NCI-H146 (cell line): Measurements from ENCODE around the gene PMS2.
"Not testable (repeated sequence)": the region's sequence is repeated elsewhere in the genome, so short reads cannot be mapped to it uniquely, and the experiment has no call there.

Experiments used
- DNase-seq: peaks from one replicate; lab custom pipeline; 2025; lab: John Stamatoyannopoulos, UW

Gene PMS2

DNA sequence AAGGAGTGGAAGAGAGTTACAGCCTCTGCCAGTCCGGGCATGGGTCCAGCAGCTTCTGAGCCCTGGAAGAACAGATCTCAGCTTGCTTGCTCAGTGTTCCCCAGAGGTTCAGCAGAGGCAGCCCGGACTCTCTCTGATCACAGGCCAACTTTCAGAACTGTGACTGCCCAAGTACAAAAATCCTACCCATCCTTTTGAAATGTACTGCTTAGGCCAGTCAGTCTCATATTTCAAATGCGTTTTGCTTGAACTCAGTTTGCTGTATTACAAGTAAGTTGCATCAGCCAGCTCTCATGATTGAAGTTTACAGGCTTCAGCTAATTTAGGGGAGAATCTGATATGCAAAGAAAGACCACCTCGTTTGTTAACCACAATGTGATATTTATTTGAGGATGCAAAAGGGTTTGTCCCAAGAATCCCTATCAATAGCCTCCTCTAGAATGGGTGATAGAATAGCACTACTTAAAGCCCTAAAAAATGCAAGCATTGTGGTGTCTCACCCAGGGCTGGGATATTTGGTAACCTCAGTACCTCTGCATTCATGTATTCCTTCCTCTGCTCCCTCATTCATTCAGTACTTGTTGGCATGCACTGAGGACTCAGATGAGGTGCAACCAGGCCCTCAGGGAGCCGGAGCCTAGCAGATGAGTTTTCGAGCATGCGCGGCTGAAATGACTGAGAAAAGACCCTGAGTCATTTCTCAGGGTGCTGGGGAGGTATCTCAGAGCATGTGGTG is 7.2 kb upstream of the PMS2 start:
- DNase-seq: no peak

DNA sequence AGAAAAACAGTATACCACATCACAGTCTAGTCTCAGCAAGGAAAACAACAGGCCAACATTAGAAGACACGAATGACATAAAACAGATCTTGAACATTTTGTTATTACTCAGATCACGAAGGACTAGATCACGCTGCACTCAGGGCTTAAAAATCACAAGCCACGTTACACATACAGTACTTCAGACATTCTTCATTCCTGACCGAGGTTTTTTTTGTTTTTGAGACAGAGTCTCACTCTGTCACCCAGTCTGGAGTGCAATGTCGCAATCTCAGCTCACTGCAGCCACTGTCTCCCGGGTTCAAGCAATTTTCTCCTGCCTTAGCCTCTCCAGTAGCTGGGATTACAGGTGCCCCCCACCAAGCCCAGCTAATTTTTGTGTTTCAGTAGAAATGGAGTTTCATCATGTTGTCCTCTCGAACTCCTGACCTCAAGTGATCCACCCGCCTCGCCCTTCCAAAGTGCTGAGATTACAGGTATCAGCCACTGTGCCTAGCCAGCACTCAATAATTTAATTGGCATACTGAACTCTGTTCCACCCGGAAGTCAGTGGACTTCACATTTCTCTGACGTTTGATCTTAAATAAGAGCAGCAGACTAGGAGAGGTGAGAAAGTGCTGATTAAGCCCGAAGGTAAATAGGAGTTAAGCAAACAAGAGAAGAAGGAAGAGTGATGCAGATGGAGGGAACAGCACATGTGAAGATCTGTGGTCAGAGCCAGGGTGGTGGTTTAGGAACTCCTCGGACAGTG is 3.7 kb upstream of the PMS2 start:
- no peak for DNase-seq

DNA sequence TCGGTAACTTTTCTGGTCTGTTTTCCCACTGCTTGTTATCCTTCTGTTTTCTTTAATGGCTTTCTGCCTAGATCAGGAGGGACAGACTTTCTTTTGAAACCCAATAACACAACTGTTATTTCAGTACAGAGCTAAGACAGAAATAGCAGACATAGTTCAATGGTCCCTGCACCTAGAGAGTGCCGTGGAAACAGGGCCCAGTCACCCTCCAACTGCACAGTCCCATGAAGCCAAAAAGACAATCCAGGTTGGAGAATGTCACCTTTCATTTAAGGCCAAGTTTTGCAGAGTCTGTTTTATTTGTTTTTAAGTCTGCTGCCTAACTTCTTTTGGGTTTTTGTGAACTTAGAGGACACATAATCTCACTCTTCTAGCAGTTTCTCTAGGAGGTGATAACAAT is 2.7 kb upstream of the PMS2 start:
- no peak for DNase-seq

DNA sequence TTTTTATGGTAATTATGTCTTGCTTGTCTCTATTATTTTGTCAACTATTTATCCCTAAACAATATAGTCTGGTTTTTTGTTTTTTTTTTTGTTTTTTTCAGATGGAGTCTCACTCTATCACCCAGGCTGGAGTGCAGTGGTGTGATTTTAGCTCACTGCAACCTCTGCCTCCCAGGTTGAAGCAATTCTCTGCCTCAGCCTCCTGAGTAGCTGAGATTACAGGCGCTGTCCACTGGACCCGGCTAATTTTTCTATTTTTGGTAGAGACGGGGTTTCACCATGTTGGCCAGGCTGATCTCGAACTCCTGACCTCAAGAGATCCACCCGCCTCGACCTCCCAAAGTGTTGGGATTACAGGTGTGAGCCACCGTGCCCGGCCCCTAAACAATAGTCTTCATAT is 1.5 kb upstream of the PMS2 start:
- DNase-seq: not testable (repeated sequence)

DNA sequence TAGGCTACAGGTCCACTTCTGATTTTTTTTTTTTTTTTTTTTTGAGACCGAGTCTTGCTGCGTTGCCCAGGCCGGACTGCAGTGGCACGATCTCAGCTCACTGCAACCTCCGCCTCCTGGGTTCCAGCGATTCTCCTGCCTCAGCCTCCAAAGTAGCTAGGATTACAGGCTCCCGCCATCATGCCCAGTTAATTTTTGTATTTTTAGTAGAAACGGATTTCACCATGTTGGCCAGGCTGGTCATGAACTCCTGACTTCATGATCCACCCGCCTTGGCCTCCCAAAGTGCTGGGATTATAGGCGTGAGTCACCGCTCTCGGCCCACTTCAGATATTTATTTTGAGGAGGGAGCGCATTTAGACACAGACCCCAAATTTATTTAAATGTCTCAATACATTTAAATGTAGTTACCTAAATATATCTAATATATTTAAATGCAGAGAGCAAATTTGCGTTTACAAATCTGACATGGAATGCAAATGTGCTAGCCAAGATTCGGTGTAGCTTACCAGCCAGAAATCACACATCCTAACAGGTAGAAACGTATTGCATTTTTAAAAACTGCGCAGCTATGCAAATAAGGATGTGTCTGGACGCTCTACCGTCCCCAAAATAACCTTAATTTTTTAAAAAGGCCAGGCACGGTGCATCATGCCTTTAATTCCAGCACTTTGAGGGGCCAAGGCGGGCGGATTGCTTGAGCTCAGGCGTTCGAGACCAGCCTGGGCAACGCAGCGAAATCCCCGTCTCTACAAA is 836 bp downstream of the PMS2 start:
- DNase-seq: not testable (repeated sequence)

DNA sequence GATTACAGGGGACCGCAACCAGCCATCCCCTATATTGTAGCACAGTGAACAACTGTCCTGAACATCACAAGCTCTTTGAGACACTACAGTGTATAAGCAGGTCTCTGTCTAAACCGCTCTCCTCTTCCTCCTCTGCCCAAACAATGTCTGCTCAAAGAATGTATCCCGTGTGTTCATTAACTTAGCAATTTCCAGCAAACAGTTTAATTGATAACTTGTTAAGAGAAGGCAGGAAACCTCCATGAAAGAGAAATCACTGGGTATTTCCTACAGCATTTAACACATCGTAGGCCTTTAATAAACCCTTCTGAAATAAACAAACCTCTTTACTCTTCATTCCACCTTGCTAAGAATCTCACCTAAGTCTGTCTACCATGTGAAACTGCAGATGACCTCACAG is 1.5 kb downstream of the PMS2 start:
- no peak for DNase-seq

DNA sequence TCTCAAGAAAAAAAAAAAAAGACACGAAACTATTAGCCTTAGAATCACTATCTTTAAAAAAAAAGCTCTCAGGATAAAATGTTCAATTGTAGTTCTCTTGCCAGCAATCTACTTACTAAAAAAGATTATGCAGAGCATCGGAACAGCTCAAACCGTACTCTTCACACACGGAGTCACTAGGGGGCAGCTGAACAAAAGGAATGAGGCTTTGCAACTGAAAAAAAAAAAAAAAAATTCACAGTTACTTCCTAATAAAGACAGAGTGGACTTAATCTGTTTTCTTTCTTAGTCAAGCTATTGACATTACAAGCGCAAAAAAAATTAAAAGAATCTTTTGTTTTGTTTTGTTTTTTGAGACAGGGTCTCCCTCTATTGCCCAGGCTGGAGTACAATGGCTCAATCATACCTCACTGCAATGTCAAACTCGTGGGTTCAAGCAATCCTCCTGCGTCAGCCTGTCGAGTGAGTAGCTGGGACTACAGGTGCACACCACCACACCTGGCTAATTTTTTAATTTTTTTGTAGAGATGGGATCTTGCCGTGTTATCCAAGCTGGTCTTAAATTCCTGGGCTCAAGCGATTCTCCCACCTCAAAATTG is 11.5 kb downstream of the PMS2 start:
- peak; percentile 62 for DNase-seq

DNA sequence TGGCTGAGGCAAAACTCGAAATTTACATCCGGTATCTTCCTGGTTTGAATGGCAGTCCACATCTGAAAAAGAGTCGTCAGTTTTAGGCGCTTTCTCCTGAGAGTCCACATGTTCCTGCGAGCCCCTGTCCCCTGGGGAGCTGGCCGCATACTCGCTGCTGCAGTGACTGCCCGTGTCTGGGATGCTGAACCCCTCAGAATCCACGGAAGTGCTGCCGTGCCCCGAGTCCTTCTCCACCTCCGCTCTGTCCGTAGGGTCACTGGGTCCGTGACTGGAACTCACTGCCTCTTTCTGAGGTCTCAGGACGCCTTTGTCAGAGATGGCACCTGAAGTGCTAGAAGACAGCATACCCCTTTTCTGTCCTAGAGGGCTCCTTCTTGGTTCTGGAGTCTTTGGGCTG is 21.8 kb downstream of the PMS2 start:
- not testable (repeated sequence) for DNase-seq

DNA sequence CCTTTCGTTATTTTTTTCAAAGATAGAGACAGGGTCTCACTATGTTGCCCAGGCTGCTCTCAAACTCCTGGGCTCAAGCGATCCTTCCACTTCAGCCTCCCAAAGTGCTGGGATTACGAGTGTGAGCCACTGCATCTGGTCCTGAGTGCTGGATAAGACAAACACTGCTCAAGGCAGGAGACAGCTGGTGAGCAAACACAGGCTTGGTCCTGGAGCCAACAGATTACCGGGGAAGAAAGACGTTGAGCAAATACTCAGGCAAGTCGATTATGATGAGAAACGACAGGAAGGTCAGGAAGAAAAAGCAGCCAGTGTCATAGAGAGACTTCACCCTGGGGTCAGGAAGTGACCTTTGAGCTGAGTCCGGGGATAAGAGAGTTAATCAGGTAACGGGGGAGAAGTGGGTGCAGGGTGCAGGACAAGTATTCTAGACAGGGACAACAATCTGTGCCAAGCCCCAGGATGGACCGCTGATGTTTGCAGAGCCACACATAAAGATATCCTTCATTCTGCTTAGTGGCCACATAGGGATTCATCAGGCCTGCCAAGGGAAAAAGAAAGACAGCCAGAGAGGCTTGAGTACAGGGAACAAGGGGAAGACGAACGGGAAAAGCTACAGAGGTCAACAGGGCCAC is 29.1 kb downstream of the PMS2 start:
- not testable (repeated sequence) for DNase-seq

DNA sequence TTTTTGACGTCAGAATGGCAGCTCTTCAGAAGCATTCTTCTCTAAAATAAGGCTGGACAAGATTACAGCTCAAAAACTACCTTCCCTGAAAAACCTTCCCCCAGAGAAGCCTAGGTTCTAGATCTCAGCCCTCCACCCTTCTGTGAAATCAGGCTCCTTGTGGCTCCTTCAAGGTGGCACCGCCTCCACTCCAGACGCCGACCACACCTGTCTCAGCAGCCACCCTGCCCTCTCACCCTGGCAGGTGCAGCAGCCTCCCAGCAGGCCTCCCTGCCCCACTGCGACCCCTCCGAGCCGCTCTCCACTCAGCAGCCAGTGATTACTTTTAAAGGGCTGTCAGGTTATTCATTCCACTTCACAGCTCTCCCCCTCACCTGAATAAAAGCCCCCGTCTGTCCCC is 35.3 kb downstream of the PMS2 start:
- not testable (repeated sequence) for DNase-seq

DNA sequence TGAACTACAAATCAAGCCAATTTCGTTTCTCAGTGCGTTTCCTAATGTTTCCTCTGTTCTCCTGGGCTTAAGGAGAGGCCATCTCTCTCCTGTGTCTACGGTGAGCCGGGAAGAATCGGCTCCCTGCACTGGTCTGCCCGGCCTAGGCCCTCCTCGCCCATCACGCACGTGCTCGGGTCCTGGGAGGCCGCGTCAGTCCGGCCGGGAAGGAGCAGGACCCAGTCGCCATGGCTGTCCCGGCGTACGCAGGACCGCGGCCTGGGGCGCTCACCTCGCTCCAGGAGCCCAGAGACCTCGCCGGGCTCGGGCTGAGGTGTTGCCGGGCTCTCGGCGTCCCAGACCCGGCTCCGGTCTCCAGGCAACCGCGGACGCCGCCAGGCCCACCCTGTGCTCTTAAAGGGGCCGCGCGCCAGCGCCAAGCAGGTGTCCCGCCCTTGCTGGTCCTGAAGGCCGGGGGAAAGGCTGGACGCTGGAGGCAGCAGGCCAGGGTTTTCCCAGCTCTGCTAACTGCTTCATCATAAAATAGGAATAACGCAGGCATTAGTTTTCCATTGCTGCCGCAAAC is 38.4 kb downstream of the PMS2 start, which contains the start of gene RSPH10B:
Gene RSPH10B (minus strand): TSS at position 343 of the 565 bp plus-strand sequence. CDS start 3,573 bp downstream, outside the sequence.
- not testable (repeated sequence) for DNase-seq

DNA sequence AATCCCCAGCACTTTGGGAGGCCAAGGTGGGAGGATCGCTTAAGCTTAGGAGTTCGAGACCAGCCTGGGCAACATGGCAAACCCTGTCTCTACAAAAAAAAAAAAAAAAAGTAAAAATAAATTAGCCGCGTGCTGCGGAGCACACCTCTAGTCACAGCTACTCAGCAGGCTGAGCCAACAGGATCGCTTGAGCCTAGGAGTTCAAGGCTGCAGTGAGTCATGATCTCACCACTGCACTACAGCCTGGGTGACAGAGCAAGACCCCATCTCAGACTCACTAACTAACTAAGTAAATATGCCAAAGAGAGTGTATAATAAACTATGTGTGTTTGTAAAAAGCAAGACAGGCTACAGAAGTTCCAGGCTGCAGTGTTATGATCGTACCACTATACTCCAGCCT is 45.0 kb downstream of the PMS2 start:
- DNase-seq: not testable (repeated sequence)

DNA sequence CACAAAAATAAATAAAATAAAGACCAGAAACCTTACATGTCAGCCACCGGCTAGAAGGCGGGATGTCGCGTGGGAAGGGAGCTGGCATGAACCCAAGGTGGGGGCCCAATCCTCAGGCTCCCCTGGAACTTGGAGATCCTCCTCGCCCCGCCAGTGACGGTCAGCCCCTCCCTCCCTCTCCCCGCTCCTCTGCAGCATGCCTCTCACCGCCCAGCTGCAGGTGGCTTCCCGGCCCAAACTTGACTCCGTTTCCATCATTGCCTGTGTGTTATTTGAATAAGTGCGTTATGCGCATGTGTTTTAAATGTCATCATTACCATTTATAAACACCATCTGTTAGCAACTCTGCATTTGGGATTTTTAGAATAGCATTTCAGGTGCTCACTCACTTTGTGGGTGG is 45.6 kb downstream of the PMS2 start:
- DNase-seq: not testable (repeated sequence)

DNA sequence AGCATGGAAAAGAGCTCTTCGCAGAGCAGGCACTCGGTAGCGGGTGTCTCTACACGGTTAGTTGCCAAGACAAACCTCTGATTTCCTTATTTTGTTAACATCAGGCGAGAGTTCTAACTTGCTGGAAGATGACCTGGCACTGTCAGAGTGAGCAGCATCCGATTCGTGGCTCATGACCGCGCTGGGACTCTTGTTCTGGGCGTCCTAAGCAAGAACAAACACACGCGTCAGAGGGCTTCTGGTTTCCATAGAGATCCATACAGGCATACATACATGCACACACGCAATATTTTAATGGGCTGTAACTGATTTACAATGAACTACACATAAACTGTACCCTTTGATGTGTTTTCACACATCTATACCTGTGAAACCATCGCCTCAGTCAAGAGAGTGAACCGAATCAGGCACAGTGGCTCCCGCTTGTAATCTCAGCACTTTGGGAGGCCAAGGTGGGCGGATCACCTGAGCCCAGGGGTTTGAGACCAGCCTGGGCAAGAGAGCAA is 73.9 kb downstream of the PMS2 start:
- not testable (repeated sequence) for DNase-seq

DNA sequence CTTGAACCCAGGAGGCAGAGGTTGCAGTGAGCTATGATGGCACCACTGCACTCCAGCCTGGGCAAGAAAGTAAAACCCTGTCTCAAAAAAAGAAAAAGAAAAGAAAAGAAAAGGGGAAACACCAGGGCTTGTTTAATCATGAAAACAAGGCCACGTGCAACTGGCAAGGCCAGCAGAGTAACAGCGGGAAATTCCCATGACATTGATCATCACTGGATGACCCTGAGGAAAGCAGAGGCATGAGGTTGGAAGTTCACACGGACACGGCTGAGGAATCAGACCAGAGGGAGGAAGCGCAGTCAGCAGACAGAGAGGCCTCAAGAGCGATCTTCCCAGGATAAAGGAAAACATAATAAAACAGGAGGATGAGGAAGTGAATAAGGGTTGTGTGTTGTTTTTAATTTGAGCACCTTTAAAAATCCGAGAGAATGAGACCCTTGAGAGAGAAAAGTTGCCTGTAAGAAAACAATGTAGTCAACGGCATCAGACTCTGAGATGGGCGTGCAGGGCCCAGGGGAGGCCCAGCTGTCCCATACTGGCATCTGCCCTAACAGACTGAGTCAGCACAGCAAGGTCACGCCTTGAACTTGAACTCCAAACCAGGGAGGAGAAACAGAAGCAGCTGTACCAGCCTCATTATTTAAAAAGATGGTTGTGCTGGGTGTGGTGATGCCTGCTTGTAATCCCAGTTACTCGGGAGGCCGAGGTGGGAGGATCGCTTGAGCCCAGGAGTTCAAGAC is 76.8 kb downstream of the PMS2 start:
- not testable (repeated sequence) for DNase-seq

DNA sequence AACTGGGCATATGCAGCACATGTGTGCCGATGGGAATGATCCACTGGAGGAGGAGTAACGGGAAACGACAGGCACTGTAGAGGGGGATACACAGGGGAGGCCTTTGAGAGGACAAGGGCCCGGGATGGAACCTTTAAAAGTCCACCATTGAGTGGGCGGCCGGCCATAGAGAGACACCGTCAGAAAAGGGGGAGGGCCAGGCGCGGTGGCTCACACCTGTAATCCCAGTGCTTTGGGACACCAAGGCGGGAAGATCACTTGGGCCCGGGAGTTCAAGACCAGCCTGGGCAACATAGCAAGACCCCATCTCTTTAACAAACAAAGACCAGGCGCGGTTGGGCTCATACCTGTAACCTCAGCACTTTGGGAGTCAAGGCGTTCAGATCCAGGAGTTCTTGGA is 77.6 kb downstream of the PMS2 start:
- DNase-seq: not testable (repeated sequence)

DNA sequence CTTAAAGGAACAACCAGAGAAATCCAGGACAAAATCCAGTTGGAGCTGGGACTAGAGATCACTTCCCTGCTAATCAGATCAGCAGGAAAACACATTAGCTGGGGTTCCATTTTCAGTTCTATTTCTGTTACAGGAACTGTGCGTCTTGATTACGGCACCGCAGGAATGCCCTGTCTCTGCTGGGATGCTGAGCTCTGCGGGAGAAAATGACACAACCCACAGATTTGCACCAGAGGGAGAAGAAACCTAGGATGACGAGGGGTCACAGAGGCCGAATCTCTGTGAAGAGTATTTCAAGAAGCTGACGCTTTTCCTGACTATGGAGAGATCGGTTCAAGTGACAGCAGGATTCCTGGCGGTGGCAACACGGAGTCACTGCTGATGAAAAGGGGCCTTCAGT is 78.6 kb downstream of the PMS2 start:
- not testable (repeated sequence) for DNase-seq

DNA sequence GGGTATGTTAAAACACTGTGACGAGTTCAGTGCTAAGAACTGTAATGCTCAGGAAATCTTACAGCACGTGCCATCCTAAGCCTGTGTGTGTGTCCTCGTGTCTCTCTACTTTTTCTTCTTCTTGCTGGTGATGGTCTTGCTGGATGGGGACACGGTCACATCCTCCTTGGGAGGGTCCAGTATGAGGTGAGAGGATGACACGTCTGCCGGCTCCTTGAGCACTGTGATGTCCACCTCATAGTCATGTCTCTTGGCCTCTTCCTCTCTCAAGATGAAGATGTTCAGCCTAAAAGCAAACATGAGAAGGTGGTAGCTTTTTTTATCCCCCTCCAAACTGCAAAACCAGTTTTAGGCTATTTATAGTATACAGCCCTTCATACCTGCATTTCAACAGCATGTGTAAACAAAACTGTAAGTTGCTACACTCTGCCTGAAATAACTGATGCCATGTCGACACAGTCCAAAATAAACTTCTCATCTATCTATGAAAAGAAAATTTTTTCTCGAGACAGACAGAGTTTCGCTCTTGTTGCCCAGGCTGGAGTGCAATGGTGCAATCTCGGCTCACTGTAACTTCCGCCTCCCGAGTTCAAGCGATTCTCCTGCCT is 82.5 kb downstream of the PMS2 start:
- DNase-seq: not testable (repeated sequence)

DNA sequence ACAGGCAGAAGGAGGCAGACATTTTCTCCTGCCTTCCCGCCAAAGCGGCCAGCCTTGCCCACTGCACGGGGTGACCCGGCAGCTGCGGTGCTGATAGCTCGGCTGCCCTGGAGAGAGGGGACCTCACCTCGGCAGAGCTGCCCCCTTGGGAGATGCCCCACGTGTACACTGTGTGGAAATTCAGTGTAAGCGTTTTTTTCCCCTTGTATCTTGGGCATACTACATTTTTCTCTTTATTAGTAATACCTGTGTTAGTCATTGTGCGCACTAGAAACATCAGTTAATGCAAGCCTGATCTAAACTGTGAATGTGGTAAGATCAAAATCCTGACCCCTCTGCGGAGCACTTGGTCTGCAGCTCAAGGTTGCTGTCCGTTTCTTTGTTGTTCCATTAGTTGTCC is 84.2 kb downstream of the PMS2 start:
- DNase-seq: not testable (repeated sequence)

DNA sequence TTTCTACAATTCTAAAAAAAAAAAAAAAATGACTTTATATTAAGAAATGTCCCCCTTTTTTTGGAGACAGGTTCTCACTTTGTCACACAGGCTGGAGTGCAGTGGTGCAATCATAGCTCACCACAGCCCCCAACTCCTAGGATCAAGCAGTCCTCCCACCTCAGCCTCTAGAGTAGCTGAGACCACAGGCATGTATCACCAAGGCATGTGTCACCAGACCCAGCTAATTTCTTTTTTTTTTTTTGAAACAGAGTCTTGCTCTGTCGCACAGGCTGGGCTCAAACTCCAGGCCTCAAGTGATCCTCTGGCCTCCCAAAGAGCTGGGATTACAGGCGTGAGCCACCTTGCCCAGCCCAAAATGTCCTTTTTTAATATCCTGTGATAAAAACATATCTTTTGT is 84.7 kb downstream of the PMS2 start:
- not testable (repeated sequence) for DNase-seq
